RWPE2 (cell line): Measurements from ENCODE around the gene ZNF420.
"Not testable (repeated sequence)": the region's sequence is repeated elsewhere in the genome, so short reads cannot be mapped to it uniquely, and the experiment has no call there.

Source experiments
- ATAC-seq: fragments of 200-7000 bp; cut with Tn5 transposase; 3 replicates; pipeline ENCODE4 v1.9.1; 2021; ENCODE audit warnings: low read depth
- DNase-seq: peaks from one replicate; pipeline ENCODE4 v3.0.0-alpha.2; 2020; ENCODE audit warnings: low spot score
- H3K27ac ChIP-seq: fragments of 450-650 bp; 2 replicates; pipeline ENCODE4 v1.5.1; 2017; ENCODE audit warnings: mild to moderate bottlenecking; ENCODE audit not compliant: poor library complexity, severe bottlenecking
- H3K27me3 ChIP-seq: fragments of 250-450 bp; sonication (Bioruptor Pico); 2 replicates; pipeline ENCODE4 v1.5.1; 2021; ENCODE audit warnings: mild to moderate bottlenecking, moderate library complexity; ENCODE audit not compliant: insufficient read depth, poor library complexity, severe bottlenecking
- H3K36me3 ChIP-seq: fragments of 250-450 bp; sonication (Bioruptor Pico); 2 replicates; pipeline ENCODE4 v1.5.1; 2020; ENCODE audit warnings: low read depth, mild to moderate bottlenecking, moderate library complexity
- H3K4me1 ChIP-seq: fragments of 250-450 bp; sonication (Bioruptor Pico); 2 replicates; pipeline ENCODE4 v1.5.1; 2021; ENCODE audit warnings: mild to moderate bottlenecking, moderate library complexity; ENCODE audit not compliant: insufficient read depth, poor library complexity, severe bottlenecking
- H3K4me3 ChIP-seq: fragments of 250-450 bp; sonication (Bioruptor Pico); 2 replicates; pipeline ENCODE4 v1.5.1; 2021; ENCODE audit warnings: mild to moderate bottlenecking, moderate library complexity; ENCODE audit not compliant: severe bottlenecking
- H3K9me3 ChIP-seq: fragments of 250-450 bp; sonication (Bioruptor Pico); 2 replicates; pipeline ENCODE4 v1.5.1; 2021; ENCODE audit warnings: mild to moderate bottlenecking, moderate library complexity; ENCODE audit not compliant: severe bottlenecking
- CTCF ChIP-seq: fragments of 450-650 bp; IDR thresholded peaks from one replicate; pipeline ENCODE4 v1.5.1; 2017; ENCODE audit warnings: mild to moderate bottlenecking, moderate library complexity; ENCODE audit not compliant: poor library complexity, severe bottlenecking

The ZNF420 gene

GRCh38 chr19:37077934-37078716 is at the start of gene ZNF420:
Gene ZNF420, plus strand, starts transcription at chr19:37078433. Its CDS starts 10,686 bp downstream, at chr19:37089119.
- peak; percentile 98 for ATAC-seq
- Histone ChIP-seq H3K36me3 (no peaks in the 10 kb centered on the region; the same call in 1 of the 2 replicates), H3K4me1 (no peaks in the 10 kb centered on the region), H3K9me3 (peaks cover 7% of the 10 kb centered on the region), H3K4me3 (peak within 1 kb of the TSS; percentile 55), H3K27ac (peak within 1 kb of the TSS; percentile 9), H3K27me3 (no peaks in the 10 kb centered on the region)
- TF ChIP-seq CTCF = no peak
- DNase-seq = peak; percentile 90

- H3K4me1 ChIP-seq = no peaks in the 10 kb centered on the region
- DNase-seq (no peak), ATAC-seq (no peak)
- H3K27me3 ChIP-seq = no peaks in the 10 kb centered on the region
- H3K27ac ChIP-seq = no peak overlapping the region
- peaks cover 2% of the 10 kb centered on the region for H3K9me3 ChIP-seq
- no peaks in the 10 kb centered on the region for H3K36me3 ChIP-seq
- H3K4me3 ChIP-seq = no peak overlapping the region
- no peak for TF ChIP-seq CTCF
Observed at GRCh38 chr19:37045140-37045539, 33.1 kb upstream of the ZNF420 start.

GRCh38 chr19:37055330-37055729 is 22.9 kb upstream of the ZNF420 start:
- no peak for ATAC-seq
- Histone ChIP-seq H3K27me3 (no peaks in the 10 kb centered on the region), H3K4me3 (no peak overlapping the region), H3K27ac (no peak overlapping the region), H3K36me3 (no peaks in the 10 kb centered on the region), H3K9me3 (peaks cover 6% of the 10 kb centered on the region), H3K4me1 (no peaks in the 10 kb centered on the region)
- DNase-seq = no peak
- no peak for TF ChIP-seq CTCF

GRCh38 chr19:37056776-37057175 is 21.5 kb upstream of the ZNF420 start:
- Histone ChIP-seq H3K36me3 (no peaks in the 10 kb centered on the region), H3K27me3 (no peaks in the 10 kb centered on the region), H3K4me3 (no peak overlapping the region), H3K4me1 (no peaks in the 10 kb centered on the region), H3K27ac (no peak overlapping the region), H3K9me3 (peaks cover 6% of the 10 kb centered on the region)
- DNase-seq (no peak), ATAC-seq (no peak)
- no peak for TF ChIP-seq CTCF

- TF ChIP-seq CTCF = no peak
- Histone ChIP-seq H3K4me1 (no peaks in the 10 kb centered on the region), H3K27ac (no peak overlapping the region), H3K4me3 (no peak overlapping the region), H3K9me3 (peaks cover 6% of the 10 kb centered on the region), H3K27me3 (no peaks in the 10 kb centered on the region), H3K36me3 (no peaks in the 10 kb centered on the region)
- no peak for ATAC-seq
- no peak for DNase-seq
Observed at GRCh38 chr19:37059142-37059541, 19.1 kb upstream of the ZNF420 start.

GRCh38 chr19:37064886-37065285 is 13.3 kb upstream of the ZNF420 start:
- not testable (repeated sequence) for H3K4me3 ChIP-seq, ATAC-seq, H3K27me3 ChIP-seq, H3K9me3 ChIP-seq, H3K27ac ChIP-seq, H3K4me1 ChIP-seq, H3K36me3 ChIP-seq, DNase-seq
